Uterus (tissue), 2 donors: ENCODE data around the gene SVEP1.

ENCODE experiments used
- CTCF ChIP-seq, 4 experiments: fragments of 200-600 bp in 2 of 4; fragments of 450-650 bp in 2 of 4; sonication (generic) in 2 of 4; IDR thresholded peaks; one replicate each; pipeline ENCODE4 v1.5.1; 2016 to 2019; ENCODE audit warnings: antibody characterized with exemption in 4 of 4, mild to moderate bottlenecking in 2 of 4, moderate library complexity in 1 of 4
- POLR2A ChIP-seq, 2 donors: fragments of 450-650 bp; IDR thresholded peaks; one replicate each; pipeline ENCODE4 v1.6.1; 2016; ENCODE audit warnings: antibody characterized with exemption in 2 of 2, mild to moderate bottlenecking in 1 of 2, moderate library complexity in 1 of 2

DNA sequence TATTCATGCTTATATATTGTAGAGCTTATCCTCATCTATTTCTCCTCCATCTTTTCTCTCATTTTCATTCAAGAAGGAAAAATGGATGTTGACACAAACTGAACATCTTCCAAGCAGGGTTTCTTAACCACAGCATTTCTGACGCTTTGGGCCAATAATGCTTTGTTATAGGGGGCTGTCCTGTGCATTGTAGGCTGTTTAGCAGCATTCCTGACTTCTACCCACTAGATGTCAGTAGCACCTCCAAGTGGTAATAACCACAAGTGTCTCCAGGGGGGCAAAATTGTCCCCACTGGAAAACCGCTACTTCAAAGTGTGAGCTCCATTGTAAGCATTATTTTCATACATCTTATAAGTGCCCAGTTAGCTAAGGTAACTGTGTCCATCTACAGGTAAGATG is 239.2 kb downstream of the SVEP1 start:
- no peak for TF ChIP-seq CTCF (IDR thresholded peaks at IDR 0.05)
- no peak for TF ChIP-seq POLR2A (IDR thresholded peaks at IDR 0.05)
